ENCODE data around the gene ELL. TPM values are rescaled to one million over a fixed set of nuclear protein-coding genes. Genes with fewer than 3 reads are reported as not detected.

ELL gene
- total RNA-seq, 1 donor from 2014 or later = 7.5 TPM

GRCh38 chr19:18508585-18508984, 13.3 kb downstream of the ELL start:
- ATAC-seq (ENCODE audit: poor library complexity) = no peak
- intact Hi-C loops (cut with DNase I) = loop anchor here (5.0 kb wide), 1 partner anchor 41 kb away; no protein-coding TSS in a partner anchor
- DNase-seq = no peak

- peak; percentile 40 for ATAC-seq (ENCODE audit: poor library complexity)
- intact Hi-C loops (cut with DNase I) = loop anchor here (5.0 kb wide), 1 partner anchor 41 kb away; no protein-coding TSS in a partner anchor
- no peak for DNase-seq
These were observed 14.0 kb downstream of the ELL start for GRCh38 chr19:18507727-18508440.

GRCh38 chr19:18507021-18507726, 14.7 kb downstream of the ELL start:
- DNase-seq = peak; percentile 76
- peak; percentile 78 for ATAC-seq (ENCODE audit: poor library complexity)
- intact Hi-C loops (cut with DNase I) = loop anchor here (5.0 kb wide), 1 partner anchor 40 kb away; no protein-coding TSS in a partner anchor

- DNase-seq (peak; percentile 74), ATAC-seq (ENCODE audit: poor library complexity) (peak; percentile 0)
- intact Hi-C loops (cut with DNase I) = loop anchor here (5.0 kb wide), 1 partner anchor 39 kb away; no protein-coding TSS in a partner anchor
These were observed 15.6 kb downstream of the ELL start for GRCh38 chr19:18506101-18506930.

- no peak for ATAC-seq (ENCODE audit: poor library complexity)
- DNase-seq = no peak
- intact Hi-C loops (cut with DNase I) = loop anchor here (5.0 kb wide), 1 partner anchor 38 kb away; no protein-coding TSS in a partner anchor
These were observed 16.8 kb downstream of the ELL start for GRCh38 chr19:18504886-18505610.

GRCh38 chr19:18503971-18504885, 17.6 kb downstream of the ELL start:
- ATAC-seq (ENCODE audit: poor library complexity) (no peak), DNase-seq (no peak)
- intact Hi-C loops (cut with DNase I) = no loop called here

GRCh38 chr19:18503337-18503970, 18.4 kb downstream of the ELL start:
- DNase-seq = no peak
- intact Hi-C loops (cut with DNase I) = no loop called here
- ATAC-seq (ENCODE audit: poor library complexity) = no peak

- intact Hi-C loops (cut with DNase I) = no loop called here
- peak; percentile 83 for DNase-seq
- peak; percentile 7 for ATAC-seq (ENCODE audit: poor library complexity)
These were observed 19.1 kb downstream of the ELL start for GRCh38 chr19:18502638-18503294.

GRCh38 chr19:18502246-18502637, 19.6 kb downstream of the ELL start:
- DNase-seq (no peak), ATAC-seq (ENCODE audit: poor library complexity) (no peak)
- intact Hi-C loops (cut with DNase I) = no loop called here

- DNase-seq = peak; percentile 80
- intact Hi-C loops (cut with DNase I) = no loop called here
- peak; percentile 54 for ATAC-seq (ENCODE audit: poor library complexity)
These were observed 20.0 kb downstream of the ELL start for GRCh38 chr19:18501832-18502231.

GRCh38 chr19:18501351-18501750, 20.5 kb downstream of the ELL start:
- DNase-seq = no peak
- intact Hi-C loops (cut with DNase I) = no loop called here

GRCh38 chr19:18500799-18501198, 21.1 kb downstream of the ELL start:
- ATAC-seq (ENCODE audit: poor library complexity) = peak; percentile 58
- intact Hi-C loops (cut with DNase I) = no loop called here
- DNase-seq = peak; percentile 84

More at GRCh38 chr19:18501351-18501750, 20.5 kb downstream of the ELL start:
- ATAC-seq (ENCODE audit: poor library complexity) = no peak

GRCh38 chr19:18500376-18500775, 21.5 kb downstream of the ELL start:
- DNase-seq (no peak), ATAC-seq (ENCODE audit: poor library complexity) (peak; percentile 1)
- intact Hi-C loops (cut with DNase I) = no loop called here

- no peak for ATAC-seq (ENCODE audit: poor library complexity)
- intact Hi-C loops (cut with DNase I) = no loop called here
These were observed 22.7 kb downstream of the ELL start for GRCh38 chr19:18499055-18499775.

GRCh38 chr19:18496980-18497256, 25.0 kb downstream of the ELL start:
- ATAC-seq (ENCODE audit: poor library complexity) = no peak
- DNase-seq = no peak
- intact Hi-C loops (cut with DNase I) = no loop called here

More at GRCh38 chr19:18499055-18499775, 22.7 kb downstream of the ELL start:
- DNase-seq = no peak
